Calu3 (cell line): Measurements from ENCODE around the gene CACNA2D3. TPM values are rescaled to one million over a fixed set of nuclear protein-coding genes. Genes with fewer than 3 reads are reported as not detected.

Source experiments
- BruUV-seq: library from RNA; stranded (reverse); fragments of 400-500 nt; replicated peaks from 2 replicates; lab custom pipeline; 2021; lab: Mats Ljungman, UMichigan
- CTCF ChIA-PET: fragments of 300-600 bp; sonication (Branson Sonifier 250); formaldehyde crosslinking; loops from one replicate; lab custom pipeline; 2022; ENCODE audit warnings: antibody characterized with exemption; lab: Charles Lee
- DNase-seq: peaks from one replicate; pipeline ENCODE4 v3.0.0; 2022
- H3K27ac Mint-ChIP-seq: one replicate; pipeline ENCODE4 v1.8.0; 2022; ENCODE audit warnings: mixed read lengths; ENCODE audit not compliant: unreplicated experiment
- H3K27me3 Mint-ChIP-seq: one replicate; pipeline ENCODE4 v1.8.0; 2022; ENCODE audit warnings: mixed read lengths; ENCODE audit not compliant: unreplicated experiment
- H3K36me3 Mint-ChIP-seq: one replicate; pipeline ENCODE4 v1.8.0; 2022; ENCODE audit warnings: mild to moderate bottlenecking, moderate library complexity, mixed read lengths; ENCODE audit not compliant: insufficient read depth, unreplicated experiment
- H3K4me1 Mint-ChIP-seq: one replicate; pipeline ENCODE4 v1.8.0; 2022; ENCODE audit warnings: mild to moderate bottlenecking, low read depth, mixed read lengths; ENCODE audit not compliant: unreplicated experiment
- H3K4me3 Mint-ChIP-seq: one replicate; pipeline ENCODE4 v1.8.0; 2022; ENCODE audit warnings: mild to moderate bottlenecking, low read depth, moderate library complexity, mixed read lengths; ENCODE audit not compliant: unreplicated experiment
- H3K9me3 Mint-ChIP-seq: one replicate; pipeline ENCODE4 v1.8.0; 2022; ENCODE audit warnings: low read depth, mixed read lengths; ENCODE audit not compliant: unreplicated experiment
- intact Hi-C: fragments of 100-400 bp; cut with micrococcal nuclease; formaldehyde crosslinking; loops from one replicate; pipeline ENCODE4 v1.10.0; 2022; ENCODE audit not compliant: unreplicated experiment
- total RNA-seq: library from RNA; stranded (reverse); gene quantifications from 2 replicates; pipeline ENCODE4 v1.2.3, GENCODE V29; 2022
- TF ChIP-seq, protein P1 (sequence below): fragments of 200-600 bp; IDR thresholded peaks from one replicate; pipeline ENCODE4 v1.8.0; 2022; ENCODE audit warnings: antibody characterized with exemption; ENCODE audit not compliant: unreplicated experiment

Gene CACNA2D3
- total RNA-seq, 1 experiment from 2014 or later, result not detected

- no peak for DNase-seq
- Mint-ChIP-seq H3K9me3 (peaks cover 7% of the 10 kb centered on the region), H3K27ac (no peak overlapping the region), H3K4me1 (no peaks in the 10 kb centered on the region), H3K4me3 (no peak overlapping the region), H3K27me3 (no peaks in the 10 kb centered on the region), H3K36me3 (no peaks in the 10 kb centered on the region)
- TF ChIP-seq, protein P1, sequence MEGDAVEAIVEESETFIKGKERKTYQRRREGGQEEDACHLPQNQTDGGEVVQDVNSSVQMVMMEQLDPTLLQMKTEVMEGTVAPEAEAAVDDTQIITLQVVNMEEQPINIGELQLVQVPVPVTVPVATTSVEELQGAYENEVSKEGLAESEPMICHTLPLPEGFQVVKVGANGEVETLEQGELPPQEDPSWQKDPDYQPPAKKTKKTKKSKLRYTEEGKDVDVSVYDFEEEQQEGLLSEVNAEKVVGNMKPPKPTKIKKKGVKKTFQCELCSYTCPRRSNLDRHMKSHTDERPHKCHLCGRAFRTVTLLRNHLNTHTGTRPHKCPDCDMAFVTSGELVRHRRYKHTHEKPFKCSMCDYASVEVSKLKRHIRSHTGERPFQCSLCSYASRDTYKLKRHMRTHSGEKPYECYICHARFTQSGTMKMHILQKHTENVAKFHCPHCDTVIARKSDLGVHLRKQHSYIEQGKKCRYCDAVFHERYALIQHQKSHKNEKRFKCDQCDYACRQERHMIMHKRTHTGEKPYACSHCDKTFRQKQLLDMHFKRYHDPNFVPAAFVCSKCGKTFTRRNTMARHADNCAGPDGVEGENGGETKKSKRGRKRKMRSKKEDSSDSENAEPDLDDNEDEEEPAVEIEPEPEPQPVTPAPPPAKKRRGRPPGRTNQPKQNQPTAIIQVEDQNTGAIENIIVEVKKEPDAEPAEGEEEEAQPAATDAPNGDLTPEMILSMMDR, result no peak
- CTCF ChIA-PET, result no interaction called here
- intact Hi-C loops, result no loop called here
- BruUV-seq, result no TSS peak
These were observed 583.4 kb downstream of the CACNA2D3 start for GRCh38 chr3:54705730-54706129.

GRCh38 chr3:54706738-54707137 is 584.4 kb downstream of the CACNA2D3 start:
- peaks cover 7% of the 10 kb centered on the region for H3K9me3 Mint-ChIP-seq

GRCh38 chr3:54709785-54710184 is 587.4 kb downstream of the CACNA2D3 start:
- TF ChIP-seq, protein P1, result no peak
- H3K27ac Mint-ChIP-seq, result no peak overlapping the region
- CTCF ChIA-PET, result no interaction called here
- no peak for DNase-seq
- BruUV-seq, result no TSS peak
- peaks cover 7% of the 10 kb centered on the region for H3K9me3 Mint-ChIP-seq
- no peaks in the 10 kb centered on the region for H3K27me3 Mint-ChIP-seq
- intact Hi-C loops, result no loop called here
- H3K4me3 Mint-ChIP-seq, result no peak overlapping the region
- H3K4me1 Mint-ChIP-seq, result no peaks in the 10 kb centered on the region
- H3K36me3 Mint-ChIP-seq, result no peaks in the 10 kb centered on the region

More at GRCh38 chr3:54706738-54707137, 584.4 kb downstream of the CACNA2D3 start:
- Mint-ChIP-seq H3K27ac (no peak overlapping the region), H3K4me3 (no peak overlapping the region), H3K27me3 (no peaks in the 10 kb centered on the region), H3K36me3 (no peaks in the 10 kb centered on the region), H3K4me1 (no peaks in the 10 kb centered on the region)
- TF ChIP-seq, protein P1, result no peak
- CTCF ChIA-PET, result no interaction called here
- DNase-seq, result no peak
- no TSS peak for BruUV-seq
- intact Hi-C loops, result no loop called here

DNA sequence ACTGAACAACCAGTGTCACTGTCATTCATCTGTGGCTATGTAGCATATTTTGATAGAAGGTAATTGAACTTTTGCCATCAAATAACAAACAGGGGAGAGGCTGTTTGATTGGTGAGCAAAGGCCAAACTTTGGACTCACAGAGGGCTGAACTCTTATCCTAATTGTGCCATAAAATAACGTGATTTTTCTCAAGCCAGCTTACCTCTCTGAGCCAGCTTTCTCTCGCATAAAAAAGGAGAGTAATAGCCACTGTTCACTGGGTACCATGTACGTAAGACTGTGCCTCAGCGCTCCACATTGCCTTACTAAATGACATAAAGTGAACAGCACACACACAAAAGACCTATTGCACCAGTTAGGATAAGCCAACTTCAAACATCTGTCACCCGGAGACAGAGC is 588.6 kb downstream of the CACNA2D3 start:
- BruUV-seq, result no TSS peak
- no peaks in the 10 kb centered on the region for H3K27me3 Mint-ChIP-seq

More for the DNA sequence above, 588.6 kb downstream of the CACNA2D3 start:
- H3K4me1 Mint-ChIP-seq, result no peaks in the 10 kb centered on the region
- H3K9me3 Mint-ChIP-seq, result peaks cover 7% of the 10 kb centered on the region
- H3K4me3 Mint-ChIP-seq, result no peak overlapping the region
- DNase-seq, result no peak
- CTCF ChIA-PET, result no interaction called here
- intact Hi-C loops, result no loop called here
- TF ChIP-seq, protein P1, result no peak
- no peaks in the 10 kb centered on the region for H3K36me3 Mint-ChIP-seq
- no peak overlapping the region for H3K27ac Mint-ChIP-seq
